Measurements from ENCODE around the gene SMIM20. TPM values are rescaled to one million over a fixed set of nuclear protein-coding genes. Genes with fewer than 3 reads are reported as not detected.

The SMIM20 gene
- total and polyA plus RNA-seq, 9 of the 15 experiments (the other 6 are each of a cell fraction or from before 2014, with no cell fraction given) = 25.1 to 51.0 (median 38.9) TPM

GRCh38 chr4:25881193-25881592 lies 32.8 kb upstream of the SMIM20 start:
- FAIRE-seq (no peak), DNase-seq (ENCODE audit: extremely low read depth in 1 of 4, low spot score in 3 of 4) (no peak), ATAC-seq (no peak)
- ChIA-PET POLR2A (interaction anchor here (1.9 kb wide), 1 partner anchor 16 kb away, joined by 5 read pairs; no protein-coding TSS in a partner anchor), CTCF (ENCODE audit: low intra/inter-chr PET ratio) (no interaction called here)
- Histone ChIP-seq H4K20me1 (replicated peaks; ENCODE audit: control insufficient read depth, insufficient read depth, low read length) (no peaks in the 10 kb centered on the region), H3K27me3 (ENCODE audit: control insufficient read depth in 2 of 2, insufficient read depth in 2 of 2, low read length in 2 of 2) (peaks cover 23 to 28% of the 10 kb centered on the region in 2 experiments), H3K9me1 (ENCODE audit: control insufficient read depth, insufficient read depth, low read length) (no peaks in the 10 kb centered on the region), H3K4me2 (ENCODE audit: insufficient read depth, low read length) (no peak overlapping the region), H3K9ac (ENCODE audit: insufficient read depth in 1 of 2, low read depth in 2 of 2, low read length in 2 of 2) (no peak overlapping the region), H3K4me1 (replicated peaks in 1 of 2; ENCODE audit: control insufficient read depth in 2 of 2, insufficient read depth in 2 of 2, low read length in 2 of 2) (no peaks in the 10 kb centered on the region), H3K4me3 (no peak overlapping the region), H3K27ac (ENCODE audit: extremely low read depth, low read depth, low read length) (no peak overlapping the region), H3K79me2 (ENCODE audit: control insufficient read depth, insufficient read depth, low read length) (no peaks in the 10 kb centered on the region), H3K9me3 (replicated peaks; ENCODE audit: control insufficient read depth, insufficient read depth, low read depth, low read length) (no peaks in the 10 kb centered on the region), H2AFZ (ENCODE audit: low read depth, low read length) (no peak overlapping the region), H3K36me3 (ENCODE audit: control insufficient read depth, insufficient read depth, low read length) (no peaks in the 10 kb centered on the region)
- 3% methylated on average over 4 of the region's 4 CpGs for WGBS (ENCODE audit: insufficient coverage, low coverage, missing lambda C conversion rate)
- intact Hi-C loops (cut with micrococcal nuclease) (no loop called here), in situ Hi-C loops (cut with MboI) (no loop called here)
- no TSS peak for BruUV-seq (replicated peaks)
- TF ChIP-seq SRSF9 (IDR thresholded peaks at IDR 0.05; ENCODE audit: borderline replicate concordance, low read depth, low read length) = no peak
- TF ChIP-seq TARDBP (IDR thresholded peaks at IDR 0.05) = no peak
- TF ChIP-seq MLX (CRISPR knock-in tag; conservative IDR thresholded peaks at IDR 0.05) = no peak
- TF ChIP-seq NR4A1 (CRISPR knock-in tag; IDR thresholded peaks at IDR 0.05) = no peak
- no peak for TF ChIP-seq NR4A1 (tag; IDR thresholded peaks at IDR 0.05)
- TF ChIP-seq SRSF3 (IDR thresholded peaks at IDR 0.05; ENCODE audit: insufficient read depth, low read length) = no peak
- no peak for TF ChIP-seq ZNF184 (CRISPR knock-in tag; IDR thresholded peaks at IDR 0.05)
- no peak for TF ChIP-seq HDAC3 (IDR thresholded peaks at IDR 0.05; ENCODE audit: borderline replicate concordance, partially characterized antibody)
- no peak for TF ChIP-seq ZNF143 (CRISPR knock-in tag; IDR thresholded peaks at IDR 0.05)
- no peak for TF ChIP-seq L3MBTL2 (IDR thresholded peaks at IDR 0.05)
- no peak for TF ChIP-seq POLR2H (tag; IDR thresholded peaks at IDR 0.05; ENCODE audit: low read depth)
- no peak for TF ChIP-seq TCF7 (IDR thresholded peaks at IDR 0.05; ENCODE audit: borderline replicate concordance)
- no peak for TF ChIP-seq USF2 (CRISPR knock-in tag; IDR thresholded peaks at IDR 0.05)
- no peak for TF ChIP-seq NFYB (IDR thresholded peaks at IDR 0.05; ENCODE audit: extremely low read depth, insufficient read length)
- no peak for TF ChIP-seq ZNF740 (CRISPR knock-in tag; IDR thresholded peaks at IDR 0.05)
- TF ChIP-seq ZNF740 (tag; IDR thresholded peaks at IDR 0.05) = no peak
- TF ChIP-seq CC2D1A (IDR thresholded peaks at IDR 0.05) = no peak
- no peak for TF ChIP-seq ZNF311 (CRISPR knock-in tag; IDR thresholded peaks at IDR 0.05)
